Midbrain (tissue), 1 donor: ENCODE measurements around the gene MIB2.
"Not testable (repeated sequence)": the region's sequence is repeated elsewhere in the genome, so short reads cannot be mapped to it uniquely, and the experiment has no call there.

Experiments used
- DNase-seq: peaks from one replicate; lab custom pipeline; 2025; lab: John Stamatoyannopoulos, UW

The MIB2 gene

GRCh38 chr1:1627261-1627828, 12.0 kb downstream of the MIB2 start:
- no peak for DNase-seq

GRCh38 chr1:1627829-1628753, 12.8 kb downstream of the MIB2 start:
- no peak for DNase-seq

- no peak for DNase-seq
Observed at GRCh38 chr1:1628754-1629429, 13.6 kb downstream of the MIB2 start.

- DNase-seq, result no peak
Observed at GRCh38 chr1:1629430-1630190, 14.3 kb downstream of the MIB2 start.

GRCh38 chr1:1630191-1630964, 15.1 kb downstream of the MIB2 start:
- DNase-seq, result no peak

GRCh38 chr1:1630965-1631781, 15.9 kb downstream of the MIB2 start:
- peak; percentile 27 for DNase-seq

- DNase-seq, result no peak
Observed at GRCh38 chr1:1631782-1632420, 16.6 kb downstream of the MIB2 start, which contains the start of gene MMP23B. MMP23B (plus strand) TSS chr1:1632173; CDS start chr1:1632219, 46 bp downstream.

GRCh38 chr1:1633409-1633808, 18.1 kb downstream of the MIB2 start:
- not testable (repeated sequence) for DNase-seq

- not testable (repeated sequence) for DNase-seq
Observed at GRCh38 chr1:1634613-1635012, 19.3 kb downstream of the MIB2 start.

- DNase-seq, result not testable (repeated sequence)
Observed at GRCh38 chr1:1636621-1637478, 21.6 kb downstream of the MIB2 start.

GRCh38 chr1:1637479-1637875, 22.2 kb downstream of the MIB2 start:
- not testable (repeated sequence) for DNase-seq

- DNase-seq, result not testable (repeated sequence)
Observed at GRCh38 chr1:1638528-1638927, 23.2 kb downstream of the MIB2 start.

- not testable (repeated sequence) for DNase-seq
Observed at GRCh38 chr1:1639368-1639767, 24.1 kb downstream of the MIB2 start.

GRCh38 chr1:1640081-1640480, 24.8 kb downstream of the MIB2 start:
- not testable (repeated sequence) for DNase-seq

- DNase-seq, result not testable (repeated sequence)
Observed at GRCh38 chr1:1640711-1641461, 25.6 kb downstream of the MIB2 start.

- not testable (repeated sequence) for DNase-seq
Observed at GRCh38 chr1:1646326-1646725, 31.0 kb downstream of the MIB2 start.

- DNase-seq, result not testable (repeated sequence)
Observed at GRCh38 chr1:1647567-1648241, 32.4 kb downstream of the MIB2 start.
